Bronchial epithelial cell (primary cell): ENCODE measurements around the gene JPT1. TPM values are rescaled to one million over a fixed set of nuclear protein-coding genes. Genes with fewer than 3 reads are reported as not detected.
A peak's percentile ranks its signal among the peaks of the same experiment; 100 is the strongest.

Experiments used
- DNase-seq: peaks from one replicate; pipeline ENCODE4 v3.0.0-alpha.2; 2010; ENCODE audit warnings: low read depth
- FAIRE-seq: peaks from 2 replicates; lab custom pipeline; 2011; peaks lifted over from hg19 to GRCh38; lab: Jason Lieb, UNC
- H3K27me3 ChIP-seq: 2 replicates; pipeline ENCODE4 v1.5.1; 2011; ENCODE audit warnings: low read length; ENCODE audit not compliant: control insufficient read depth, insufficient read depth
- H3K36me3 ChIP-seq: 2 replicates; pipeline ENCODE4 v1.5.1; 2011; ENCODE audit warnings: low read length; ENCODE audit not compliant: control insufficient read depth, insufficient read depth
- H3K4me3 ChIP-seq: 2 replicates; pipeline ENCODE4 v1.5.1; 2011; ENCODE audit warnings: mild to moderate bottlenecking, low read depth, low read length, control low read depth
- CTCF ChIP-seq: IDR thresholded peaks from 2 replicates; pipeline ENCODE4 v1.5.1; 2011; ENCODE audit warnings: mild to moderate bottlenecking, moderate library complexity, low read length, control low read depth, inconsistent platforms; ENCODE audit not compliant: insufficient read depth, severe bottlenecking
- total RNA-seq: library from RNA; depleted of rRNA; stranded (reverse); fragments of >200 nt; gene quantifications from 2 replicates; pipeline ENCODE4 v1.2.1, GENCODE V29; 2014

JPT1 gene
- total RNA-seq = 182 and 188 TPM in 2 replicates

GRCh38 chr17:75154195-75155106 lies at the start of gene JPT1:
Gene JPT1, minus strand, starts transcription at chr17:75154512. Its CDS starts 115 bp downstream, at chr17:75154397.
- DNase-seq = peak; percentile 98
- no peak for FAIRE-seq

GRCh38 chr17:75199886-75200618 lies 45.7 kb upstream of the JPT1 start:
- DNase-seq = no peak
- no peaks in the 10 kb centered on the region for H3K27me3 ChIP-seq
- no peak for TF ChIP-seq CTCF
- no peaks in the 10 kb centered on the region for H3K36me3 ChIP-seq
- no peak for FAIRE-seq
- no peak overlapping the region for H3K4me3 ChIP-seq

More at GRCh38 chr17:75154195-75155106, at the start of gene JPT1:
- no peaks in the 10 kb centered on the region for H3K36me3 ChIP-seq
- H3K27me3 ChIP-seq = no peaks in the 10 kb centered on the region
- H3K4me3 ChIP-seq = peak within 1 kb of the TSS; percentile 97
- TF ChIP-seq CTCF = no peak

- no peak for DNase-seq
- no peak overlapping the region for H3K4me3 ChIP-seq
- H3K36me3 ChIP-seq = no peaks in the 10 kb centered on the region
- no peak for TF ChIP-seq CTCF
- no peak for FAIRE-seq
- no peaks in the 10 kb centered on the region for H3K27me3 ChIP-seq
Measured at GRCh38 chr17:75194879-75195278, 40.6 kb upstream of the JPT1 start.

GRCh38 chr17:75191584-75191983 lies 37.3 kb upstream of the JPT1 start:
- no peaks in the 10 kb centered on the region for H3K36me3 ChIP-seq
- H3K27me3 ChIP-seq = no peaks in the 10 kb centered on the region
- no peak overlapping the region for H3K4me3 ChIP-seq
- DNase-seq = no peak
- FAIRE-seq = no peak
- TF ChIP-seq CTCF = no peak

GRCh38 chr17:75188614-75189013 lies 34.3 kb upstream of the JPT1 start:
- no peak overlapping the region for H3K4me3 ChIP-seq
- FAIRE-seq (no peak), DNase-seq (no peak)
- no peak for TF ChIP-seq CTCF
- H3K27me3 ChIP-seq = no peaks in the 10 kb centered on the region
- H3K36me3 ChIP-seq = no peaks in the 10 kb centered on the region
